Fibroblast of skin of right biceps (primary cell): ENCODE data around the gene RAMP1.
"Not testable (repeated sequence)": the region's sequence is repeated elsewhere in the genome, so short reads cannot be mapped to it uniquely, and the experiment has no call there.

Source experiments
- DNase-seq: peaks from one replicate; pipeline ENCODE4 v3.0.0-alpha.2; 2013

The RAMP1 gene

GRCh38 chr2:237859533-237860272 is at the start of gene RAMP1:
RAMP1 (plus strand) TSS chr2:237859623; CDS start chr2:237859676, 53 bp downstream.
- DNase-seq, result no peak

- no peak for DNase-seq
These were observed 43.8 kb upstream of the RAMP1 start for GRCh38 chr2:237815637-237816036.

GRCh38 chr2:237816531-237816930 is 42.9 kb upstream of the RAMP1 start:
- no peak for DNase-seq

- peak; percentile 87 for DNase-seq
These were observed 41.4 kb upstream of the RAMP1 start for GRCh38 chr2:237818066-237818473.

- DNase-seq, result peak; percentile 6
These were observed 40.2 kb upstream of the RAMP1 start for GRCh38 chr2:237819231-237819630.

- DNase-seq, result no peak
These were observed 39.0 kb upstream of the RAMP1 start for GRCh38 chr2:237820421-237820820.

- no peak for DNase-seq
These were observed 35.9 kb upstream of the RAMP1 start for GRCh38 chr2:237823544-237823943.

GRCh38 chr2:237824085-237824484 is 35.3 kb upstream of the RAMP1 start:
- no peak for DNase-seq

GRCh38 chr2:237827421-237827987 is 31.9 kb upstream of the RAMP1 start:
- DNase-seq, result no peak

GRCh38 chr2:237830522-237830921 is 28.9 kb upstream of the RAMP1 start:
- DNase-seq, result no peak

- DNase-seq, result peak; percentile 33
These were observed 25.9 kb upstream of the RAMP1 start for GRCh38 chr2:237833546-237833945.

GRCh38 chr2:237835372-237835771 is 24.1 kb upstream of the RAMP1 start:
- DNase-seq, result no peak

- DNase-seq, result no peak
These were observed 18.4 kb upstream of the RAMP1 start for GRCh38 chr2:237841051-237841450.

GRCh38 chr2:237848940-237849339 is 10.5 kb upstream of the RAMP1 start:
- not testable (repeated sequence) for DNase-seq

GRCh38 chr2:237854295-237854694 is 5.1 kb upstream of the RAMP1 start:
- no peak for DNase-seq

GRCh38 chr2:237857791-237858190 is 1.6 kb upstream of the RAMP1 start:
- no peak for DNase-seq

GRCh38 chr2:237858294-237859081 is 935 bp upstream of the RAMP1 start:
- DNase-seq, result peak; percentile 66

- no peak for DNase-seq
These were observed 365 bp upstream of the RAMP1 start for GRCh38 chr2:237859082-237859433.

- DNase-seq, result no peak
These were observed 981 bp downstream of the RAMP1 start for GRCh38 chr2:237860273-237860935.

- DNase-seq, result no peak
These were observed 2.6 kb downstream of the RAMP1 start for GRCh38 chr2:237861875-237862527.

- DNase-seq, result no peak
These were observed 3.1 kb downstream of the RAMP1 start for GRCh38 chr2:237862528-237862895.

GRCh38 chr2:237863102-237863511 is 3.7 kb downstream of the RAMP1 start:
- DNase-seq, result no peak
